Skin of body (tissue), 2 donors: ENCODE data around the gene CLPX. TPM values are rescaled to one million over a fixed set of nuclear protein-coding genes. Genes with fewer than 3 reads are reported as not detected.
A peak's percentile ranks its signal among the peaks of the same experiment; 100 is the strongest.
"Not testable (repeated sequence)": the region's sequence is repeated elsewhere in the genome, so short reads cannot be mapped to it uniquely, and the experiment has no call there.

ENCODE experiments used
- DNase-seq: peaks from one replicate; lab custom pipeline; 2025; lab: John Stamatoyannopoulos, UW
- total RNA-seq: library from RNA; depleted of rRNA; stranded (reverse); fragments of >200 nt; gene quantifications from one replicate; pipeline ENCODE4 v1.2.3, GENCODE V29; 2014

The CLPX gene
- total RNA-seq, 1 donor from 2014 or later, result 65.6 TPM

DNA sequence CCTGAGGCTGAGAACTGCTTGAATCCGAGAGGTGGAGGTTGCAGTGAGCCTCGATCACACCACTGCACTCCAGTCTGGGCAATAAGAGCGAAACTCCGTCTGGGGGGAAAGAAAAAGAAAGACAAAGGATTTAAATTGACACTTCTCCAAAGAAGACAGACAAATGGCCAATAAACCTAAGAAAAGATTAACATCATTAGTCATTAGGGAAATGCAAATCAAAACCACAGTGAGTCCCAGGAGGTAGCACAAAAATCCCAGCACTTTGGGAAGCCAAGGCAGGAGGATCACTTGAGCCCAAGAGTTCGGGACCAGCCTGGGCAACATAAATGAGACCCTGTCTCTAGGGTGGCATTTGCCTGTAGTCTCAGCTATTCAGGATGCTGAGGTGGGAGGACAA is 12.6 kb downstream of the CLPX start:
- DNase-seq, result no peak

DNA sequence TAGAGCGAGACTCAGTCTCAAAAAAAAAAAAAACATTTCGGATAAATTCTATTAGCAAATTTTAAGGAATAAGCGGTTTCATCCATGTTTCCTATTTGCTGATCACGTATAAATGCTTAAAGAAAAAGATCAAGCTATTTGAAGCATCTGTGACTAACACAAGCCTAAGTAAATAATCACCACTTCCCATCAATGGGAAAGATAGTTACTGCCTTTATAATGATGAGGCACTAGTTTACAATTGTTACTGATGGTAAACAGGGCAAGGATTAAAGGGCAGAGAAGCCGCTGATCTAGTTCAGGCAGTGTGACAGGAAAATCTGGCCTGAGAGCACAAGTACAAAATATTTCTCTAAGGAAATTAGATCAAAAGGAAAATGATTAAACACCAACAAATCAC is 13.7 kb downstream of the CLPX start:
- no peak for DNase-seq

DNA sequence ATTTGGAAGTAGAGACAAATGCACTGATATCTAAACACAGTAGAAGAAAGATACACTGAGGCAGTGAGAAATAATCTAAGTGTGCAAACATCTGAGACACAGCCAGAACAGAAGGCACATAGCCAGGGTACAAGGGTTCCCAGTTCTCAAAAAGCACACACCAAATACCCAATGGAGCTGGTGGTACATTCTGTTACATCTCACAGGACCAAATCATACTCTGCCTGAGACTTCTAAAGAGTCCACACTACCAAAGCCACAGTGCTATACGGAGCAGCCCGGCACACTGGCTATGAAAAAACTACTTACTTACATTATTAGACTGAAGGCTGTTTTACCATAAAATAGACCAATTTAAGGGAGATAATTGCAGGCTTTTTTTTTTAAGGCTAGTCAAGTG is 19.3 kb downstream of the CLPX start:
- DNase-seq, result no peak

DNA sequence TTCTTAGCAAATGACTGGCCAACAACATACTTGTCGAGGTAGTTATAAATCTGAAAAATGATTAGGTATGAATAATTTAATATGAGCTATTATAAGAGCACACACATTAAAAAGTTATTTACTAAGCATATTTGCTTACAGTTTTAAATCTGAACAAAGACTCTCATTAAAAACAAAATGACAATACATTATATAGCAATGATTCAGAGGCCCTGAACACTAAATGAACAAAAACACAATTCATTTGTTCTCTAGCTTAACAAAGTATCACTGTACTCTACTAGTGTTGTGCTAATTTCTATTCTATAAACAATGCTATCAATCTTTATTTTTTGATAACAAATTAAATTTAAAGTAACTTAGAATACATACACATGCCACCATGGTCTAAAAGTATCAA is 21.0 kb downstream of the CLPX start:
- DNase-seq, result no peak

DNA sequence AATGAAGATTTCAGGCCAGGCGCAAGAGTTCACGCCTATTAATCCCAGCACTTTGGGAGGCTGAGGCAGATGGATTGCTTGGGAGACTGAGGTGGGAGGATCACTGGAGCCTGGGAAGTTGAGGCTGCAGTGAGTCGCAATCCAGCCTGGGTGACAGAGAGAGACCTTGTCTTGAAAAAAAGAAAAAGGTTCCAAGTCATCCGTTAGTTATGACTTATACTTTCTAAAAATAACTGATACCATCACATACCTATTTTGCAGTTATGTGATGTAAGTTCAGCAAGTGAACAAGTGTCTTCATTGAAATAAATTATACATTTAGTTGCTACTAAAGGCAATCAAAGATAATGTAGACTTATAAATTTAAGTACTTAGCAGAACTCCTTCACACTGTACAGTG is 22.1 kb downstream of the CLPX start:
- DNase-seq, result no peak

DNA sequence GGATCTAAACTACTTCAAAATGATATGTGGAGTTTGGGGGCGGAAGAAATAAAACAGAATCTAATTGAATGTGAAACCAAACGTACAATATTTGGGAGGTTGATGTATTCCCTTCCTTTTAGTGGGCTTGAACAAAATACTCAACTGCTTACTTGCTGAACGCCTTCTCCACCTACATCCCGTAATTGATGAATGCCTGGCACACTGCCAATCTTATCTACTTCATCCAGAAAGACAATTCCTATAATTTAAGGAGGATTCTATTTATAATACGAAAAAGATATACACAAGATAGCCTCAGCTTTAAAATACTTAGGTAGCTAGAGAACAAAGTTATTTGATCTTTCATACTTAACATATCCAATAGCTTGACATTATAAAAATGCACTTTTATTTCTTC is 28.4 kb downstream of the CLPX start:
- no peak for DNase-seq

DNA sequence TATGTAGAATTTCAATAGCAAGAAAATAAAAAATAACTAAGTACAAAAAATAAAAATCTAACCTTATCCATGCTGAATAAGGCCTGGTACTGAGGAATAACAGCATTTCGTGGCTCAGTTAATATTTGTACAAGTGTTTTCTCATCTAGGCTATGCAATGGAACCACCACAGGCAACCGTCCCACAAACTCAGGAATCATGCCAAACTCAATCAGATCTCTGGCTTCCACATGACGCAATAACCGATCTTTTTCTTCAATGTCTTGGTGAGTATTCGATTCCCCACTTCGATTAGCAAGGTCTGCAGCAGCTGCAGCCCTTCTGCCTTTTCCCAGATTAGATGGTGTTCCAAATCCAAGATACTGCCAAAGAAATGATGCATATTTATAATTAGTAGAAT is 30.4 kb downstream of the CLPX start:
- no peak for DNase-seq

DNA sequence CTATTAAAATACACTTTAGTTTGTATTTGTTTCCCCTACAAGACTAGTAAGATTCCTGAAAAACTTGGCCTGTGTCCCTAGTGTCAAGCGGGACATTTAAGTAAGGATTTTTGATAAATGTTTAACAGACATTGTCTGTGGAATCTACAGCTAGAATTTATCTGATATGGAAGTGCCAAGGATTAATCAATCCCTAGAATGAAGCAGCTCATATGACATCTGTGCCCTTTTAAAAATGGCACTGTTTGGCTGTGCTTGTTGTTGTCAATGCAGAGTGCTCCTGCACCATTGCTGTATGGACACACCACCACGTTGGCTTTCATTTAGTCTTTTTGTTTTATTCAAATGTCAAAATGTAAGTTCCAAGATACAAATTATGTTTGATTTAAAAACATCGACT is 37.2 kb downstream of the CLPX start:
- DNase-seq, result no peak

DNA sequence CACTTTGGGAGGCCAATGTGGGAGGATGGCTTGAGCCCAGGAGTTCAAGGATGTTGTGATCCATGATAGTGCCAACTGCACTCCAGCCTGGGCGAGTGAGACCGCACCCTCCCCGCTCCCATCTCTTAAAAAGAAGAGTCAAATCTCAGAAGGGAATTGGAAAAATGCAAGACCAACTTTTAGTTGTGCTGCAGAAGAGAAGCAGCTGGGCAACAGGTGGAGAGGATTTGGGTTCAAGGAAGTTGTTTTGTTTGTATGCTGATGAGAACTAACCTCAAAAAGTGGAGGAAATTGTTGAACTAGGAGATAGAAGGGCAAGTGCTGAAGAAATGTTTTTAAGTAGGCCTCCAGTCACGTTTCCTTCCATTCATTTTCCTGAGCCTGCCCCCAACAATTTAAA is 38.7 kb downstream of the CLPX start:
- no peak for DNase-seq

DNA sequence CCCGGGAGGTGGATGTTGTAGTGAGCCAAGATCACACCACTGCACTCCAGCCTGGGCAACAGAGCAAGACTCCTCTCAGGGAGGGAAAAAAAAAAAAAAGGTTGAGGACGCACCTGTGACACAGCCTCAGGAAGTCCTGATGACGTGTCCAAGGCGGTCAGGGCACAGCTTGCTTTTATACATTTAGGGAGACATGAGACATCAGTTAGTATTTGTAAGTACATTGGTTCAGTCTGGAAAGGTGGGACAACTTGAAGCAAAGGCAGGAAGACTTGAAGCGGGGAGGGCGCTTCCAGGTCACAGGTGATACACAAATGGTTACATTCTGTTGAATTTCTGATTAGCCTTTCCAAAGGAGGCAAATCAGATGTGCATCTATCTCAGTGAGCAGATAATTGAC is 46.5 kb downstream of the CLPX start:
- DNase-seq, result not testable (repeated sequence)

DNA sequence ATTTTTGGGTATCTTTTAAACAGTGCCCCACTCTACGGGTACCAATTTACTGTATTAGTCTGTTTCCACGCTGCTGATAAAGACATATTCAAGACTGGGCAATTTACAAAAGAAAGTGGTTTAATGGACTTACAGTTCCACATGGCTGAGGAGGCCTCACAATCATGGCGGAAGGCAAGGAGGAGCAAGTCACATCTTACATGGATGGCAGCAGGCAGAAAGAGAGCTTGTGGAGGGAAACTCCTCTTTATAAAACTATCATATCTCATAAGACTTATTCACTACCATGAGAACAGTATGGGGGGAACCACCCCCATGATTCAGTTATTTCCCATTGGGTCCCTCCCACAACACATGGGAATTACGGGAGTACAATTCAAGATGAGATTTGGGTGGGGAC is 47.2 kb downstream of the CLPX start:
- not testable (repeated sequence) for DNase-seq

DNA sequence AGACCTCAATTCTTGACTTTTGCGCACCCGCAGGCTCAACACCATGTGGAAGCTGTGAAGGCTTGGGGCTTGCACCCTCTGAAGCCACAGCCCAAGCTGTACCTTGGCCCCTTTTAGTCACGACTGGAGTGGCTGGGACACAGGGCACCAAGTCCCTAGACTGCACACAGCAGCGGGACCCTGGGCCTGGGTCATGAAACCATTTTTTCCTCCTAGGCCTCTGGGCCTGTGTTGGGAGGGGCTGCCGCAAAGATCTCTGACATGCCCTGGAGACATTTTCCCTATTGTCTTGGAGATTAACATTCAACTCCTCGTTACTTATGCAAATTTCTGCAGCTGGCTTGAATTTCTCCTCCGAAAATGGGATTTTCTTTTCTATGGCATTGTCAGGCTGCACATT is 48.1 kb downstream of the CLPX start:
- not testable (repeated sequence) for DNase-seq

DNA sequence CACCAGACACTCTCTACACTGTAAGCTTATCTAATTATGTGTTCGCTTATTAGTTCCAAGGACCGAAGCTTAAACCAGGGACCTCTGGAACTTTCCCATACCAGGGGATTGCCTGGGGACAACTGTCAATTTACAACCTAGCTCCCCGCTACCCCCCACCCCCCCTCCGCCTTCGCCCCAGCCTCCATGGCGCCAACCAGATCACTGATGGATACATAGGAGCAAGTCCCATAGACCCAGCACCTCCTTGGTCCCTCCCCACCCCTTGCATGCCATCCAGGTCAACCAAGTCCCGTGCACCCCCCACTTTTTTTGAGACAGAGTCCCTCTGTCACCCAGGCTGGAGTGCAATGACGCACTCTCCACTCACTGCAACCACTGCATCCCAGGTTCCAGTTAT is 50.6 kb downstream of the CLPX start:
- DNase-seq, result no peak

DNA sequence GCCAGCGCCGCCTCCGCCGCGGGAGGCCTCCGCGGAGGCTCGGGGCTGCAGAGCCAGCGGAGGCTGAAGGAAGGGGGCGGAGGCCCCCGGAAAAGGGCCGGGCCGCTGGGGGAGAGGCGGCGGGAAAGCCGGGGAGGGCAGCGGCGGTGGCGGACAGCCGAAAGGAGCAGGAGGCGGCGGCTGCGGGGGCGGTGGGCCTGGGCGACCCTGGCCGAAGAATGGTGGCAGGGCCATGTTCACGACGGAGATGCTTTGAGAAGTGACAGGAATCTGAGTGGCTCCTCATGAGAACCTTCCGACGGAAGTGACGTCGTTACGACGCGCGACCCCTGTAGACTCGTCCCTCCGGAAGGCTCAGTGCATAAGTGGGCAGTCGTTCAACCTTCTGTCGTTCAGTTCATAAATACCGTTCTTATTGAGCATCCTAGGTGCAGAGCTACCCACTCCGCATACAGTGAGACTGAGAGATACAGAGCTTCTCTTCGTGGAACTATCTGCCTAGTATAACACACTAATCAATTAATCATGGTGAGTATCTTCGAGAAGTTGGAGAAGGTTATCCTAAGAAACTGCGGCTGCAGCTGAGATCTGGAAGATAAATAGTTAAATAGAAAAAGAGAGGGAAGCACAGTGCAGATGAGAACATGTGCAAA is 51.5 kb downstream of the CLPX start, which contains the start of gene PDCD7:
TSS of gene PDCD7 (minus strand) at position 261 of the 653 bp plus-strand sequence. CDS start at position 234, 27 bp downstream.
- DNase-seq, result peak; percentile 93

DNA sequence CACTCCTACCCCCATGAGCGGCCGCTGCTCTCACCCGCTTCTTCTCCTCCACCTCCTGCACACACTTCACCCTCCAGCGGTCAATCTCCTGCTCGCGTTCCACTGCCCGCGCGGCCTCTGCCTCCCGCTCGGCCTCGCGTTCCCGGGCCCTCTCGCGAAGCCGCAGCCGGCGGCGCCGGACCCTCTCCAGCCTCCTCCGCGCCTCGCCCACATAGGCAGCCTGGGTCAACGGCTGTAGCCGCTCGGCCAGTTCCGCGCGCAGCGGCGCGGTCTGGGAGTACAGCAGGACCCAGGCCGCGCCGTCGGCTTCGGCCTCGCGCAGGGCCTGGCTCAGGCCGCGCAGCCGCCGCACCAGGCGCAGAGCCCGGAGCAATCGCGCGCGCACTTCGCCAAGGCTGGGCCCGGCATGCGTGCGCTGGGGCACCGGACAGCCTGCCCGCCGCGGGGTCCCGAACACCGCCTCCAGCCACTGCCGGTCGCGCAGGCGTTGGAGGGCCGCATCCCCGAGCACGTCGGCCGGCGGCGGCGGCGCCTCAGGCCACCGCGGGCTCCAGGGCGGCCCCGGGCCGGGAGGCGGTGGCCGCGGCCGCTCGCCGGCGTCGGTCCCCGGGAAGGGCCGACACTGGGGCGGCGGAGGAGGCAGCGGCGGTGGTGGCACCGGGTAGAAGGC is 52.1 kb downstream of the CLPX start:
- DNase-seq, result no peak

DNA sequence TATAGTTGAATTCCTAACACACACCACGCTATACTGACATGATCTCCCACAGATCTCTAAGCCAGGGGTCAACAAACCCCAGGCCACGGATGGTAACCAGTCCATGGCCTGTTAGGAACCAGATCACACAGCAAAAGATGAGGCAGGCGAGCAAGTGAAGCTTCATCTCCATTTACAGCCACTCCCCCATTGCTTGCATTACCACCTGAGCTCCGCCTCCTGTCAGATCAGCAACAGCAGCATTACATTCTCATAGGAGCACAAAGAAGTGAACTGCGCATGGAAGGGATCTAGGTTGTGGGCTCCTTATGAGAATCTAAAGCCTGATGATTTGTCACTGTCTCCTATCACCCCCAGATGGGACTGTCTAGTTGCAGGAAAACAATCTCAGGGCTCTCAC is 54.2 kb downstream of the CLPX start:
- DNase-seq, result no peak

DNA sequence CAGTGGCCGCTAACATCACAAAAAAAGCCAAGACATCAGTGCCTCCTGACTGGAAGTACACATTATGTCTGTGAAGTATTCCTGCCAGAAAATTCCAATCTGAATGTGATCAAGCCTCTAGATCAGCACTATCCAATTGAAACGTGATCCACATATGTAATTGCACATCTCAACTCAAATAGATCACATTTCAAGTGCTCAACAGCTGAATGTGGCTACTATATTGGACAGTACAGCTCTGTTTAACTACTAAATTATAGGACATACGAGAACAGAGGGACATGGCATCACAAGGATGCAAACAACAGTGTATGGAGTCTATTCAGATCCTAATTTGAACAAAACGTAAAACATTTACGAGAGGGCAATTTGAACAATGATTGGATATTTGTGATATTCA is 69.6 kb downstream of the CLPX start:
- DNase-seq, result no peak

DNA sequence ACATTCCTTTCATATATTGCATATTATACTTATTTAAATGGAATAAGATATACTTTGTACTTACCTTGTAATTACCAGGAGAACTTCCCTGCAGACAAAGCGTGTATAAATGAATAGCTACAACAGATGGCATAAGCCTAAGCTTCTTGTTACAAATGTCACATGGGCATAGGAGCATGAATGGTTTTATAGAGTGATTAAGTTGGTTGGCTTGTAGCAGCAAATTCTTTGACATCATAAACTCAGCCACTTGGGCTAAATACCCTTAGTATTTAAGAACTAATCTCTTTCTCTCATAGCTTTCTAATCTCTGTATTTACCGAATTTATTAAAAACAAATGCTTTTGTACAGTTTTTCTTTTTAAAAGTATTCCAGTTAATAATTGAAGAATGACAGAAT is 70.1 kb downstream of the CLPX start, which contains the start of gene UBAP1L:
TSS of gene UBAP1L (minus strand) at position 115 of the 400 bp plus-strand sequence. CDS start 8,985 bp downstream, outside the sequence.
- no peak for DNase-seq

DNA sequence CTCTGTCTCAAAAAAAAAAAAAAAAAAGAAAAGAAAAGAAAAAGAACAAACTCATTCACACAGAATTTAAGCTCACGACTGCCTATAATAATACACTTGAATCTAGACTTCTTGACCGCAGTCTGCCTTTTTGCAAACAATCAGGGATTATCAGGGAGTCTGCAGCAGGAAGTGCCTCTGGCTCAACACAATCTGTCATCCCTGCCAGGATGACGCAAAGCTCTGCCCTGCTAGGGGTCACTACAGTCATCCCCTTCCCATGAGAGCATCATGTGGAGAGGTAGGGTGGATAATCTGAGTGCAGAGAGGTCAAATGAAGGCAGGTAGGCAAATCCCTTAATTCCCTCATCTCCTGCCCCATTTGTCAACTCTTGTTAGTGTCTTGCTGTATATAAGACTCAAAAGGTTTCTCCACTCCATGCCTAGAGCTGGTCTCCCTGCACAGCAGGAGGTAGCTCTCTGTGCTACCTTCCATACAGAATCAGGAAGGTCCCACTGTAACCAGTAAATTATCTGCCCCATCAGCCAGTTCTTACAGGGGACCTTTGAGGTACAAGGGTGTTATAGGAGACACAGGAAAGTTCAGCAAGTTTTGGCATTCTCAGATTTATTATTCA is 74.4 kb downstream of the CLPX start:
- no peak for DNase-seq

DNA sequence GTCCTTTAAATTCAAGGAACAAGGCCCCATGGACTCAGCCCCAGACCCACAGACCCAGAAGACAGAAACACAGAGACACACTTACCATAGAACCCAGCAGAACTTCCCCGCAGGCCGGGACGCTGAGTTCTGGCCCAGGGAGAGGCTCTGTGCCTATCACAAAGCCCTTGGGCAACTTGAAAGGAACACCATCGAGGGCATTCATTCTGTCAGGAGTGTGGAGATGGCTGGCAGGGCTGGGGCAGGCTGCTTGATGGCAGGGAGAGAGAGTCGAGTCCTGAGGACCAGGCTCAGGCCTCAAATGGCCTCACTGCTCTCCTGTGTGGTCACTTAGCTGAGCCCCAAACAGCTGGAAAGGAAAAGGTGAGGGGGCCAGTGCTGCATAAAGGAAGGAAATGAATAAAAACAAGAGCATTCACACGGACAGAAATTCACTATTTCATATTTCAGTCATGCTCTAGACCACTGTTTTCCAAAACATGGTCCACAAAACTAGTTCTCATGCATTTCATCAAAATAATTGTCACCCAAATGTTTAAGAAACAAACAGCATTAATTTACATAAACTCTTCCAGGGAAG is 79.0 kb downstream of the CLPX start:
- no peak for DNase-seq

DNA sequence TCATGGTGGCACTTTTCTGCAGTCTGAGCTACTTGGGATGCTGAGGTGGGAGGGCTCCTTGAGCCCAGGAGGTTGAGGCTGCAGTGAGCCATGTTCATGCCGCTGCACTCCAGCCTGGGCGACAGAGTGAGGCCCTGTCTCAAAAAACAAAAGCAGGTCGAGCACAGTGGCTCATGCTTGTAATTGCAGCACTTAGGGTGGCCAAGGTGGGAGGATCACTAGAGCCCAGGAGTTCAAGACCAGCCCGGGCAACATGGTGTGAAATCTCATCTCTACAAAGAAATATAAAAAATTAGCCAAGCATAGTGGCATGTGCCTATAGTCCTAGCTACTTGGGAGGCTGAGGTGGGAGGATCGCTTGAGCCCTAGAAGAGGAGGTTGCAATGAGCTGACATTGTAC is 80.1 kb downstream of the CLPX start:
- no peak for DNase-seq

DNA sequence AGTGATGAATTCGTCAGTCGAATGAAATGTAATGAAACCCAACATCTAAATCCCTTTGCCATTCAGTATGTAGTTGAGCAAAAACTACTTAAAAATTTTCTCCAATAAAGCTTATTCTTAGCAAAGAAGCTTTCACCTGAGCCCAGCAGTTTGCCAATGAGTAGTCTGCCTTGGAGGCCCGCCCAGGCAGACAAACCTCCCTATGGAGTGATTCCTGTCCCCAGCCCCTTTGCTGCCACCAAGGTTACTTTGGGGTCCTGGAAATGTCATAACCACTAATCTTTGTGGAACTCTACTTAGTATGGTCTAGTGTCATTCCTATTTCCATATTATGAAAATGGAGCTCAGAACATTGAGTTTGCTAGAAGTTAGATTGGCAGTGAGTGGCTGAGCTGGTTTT is 82.2 kb downstream of the CLPX start:
- no peak for DNase-seq
